ENCODE results near the gene TM6SF1. TPM values are rescaled to one million over a fixed set of nuclear protein-coding genes. Genes with fewer than 3 reads are reported as not detected.

TM6SF1 gene
- total and polyA plus RNA-seq, 9 of the 15 experiments (the other 6 are each of a cell fraction or from before 2014, with no cell fraction given): 1.0 to 5.6 (median 3.5) TPM

DNA sequence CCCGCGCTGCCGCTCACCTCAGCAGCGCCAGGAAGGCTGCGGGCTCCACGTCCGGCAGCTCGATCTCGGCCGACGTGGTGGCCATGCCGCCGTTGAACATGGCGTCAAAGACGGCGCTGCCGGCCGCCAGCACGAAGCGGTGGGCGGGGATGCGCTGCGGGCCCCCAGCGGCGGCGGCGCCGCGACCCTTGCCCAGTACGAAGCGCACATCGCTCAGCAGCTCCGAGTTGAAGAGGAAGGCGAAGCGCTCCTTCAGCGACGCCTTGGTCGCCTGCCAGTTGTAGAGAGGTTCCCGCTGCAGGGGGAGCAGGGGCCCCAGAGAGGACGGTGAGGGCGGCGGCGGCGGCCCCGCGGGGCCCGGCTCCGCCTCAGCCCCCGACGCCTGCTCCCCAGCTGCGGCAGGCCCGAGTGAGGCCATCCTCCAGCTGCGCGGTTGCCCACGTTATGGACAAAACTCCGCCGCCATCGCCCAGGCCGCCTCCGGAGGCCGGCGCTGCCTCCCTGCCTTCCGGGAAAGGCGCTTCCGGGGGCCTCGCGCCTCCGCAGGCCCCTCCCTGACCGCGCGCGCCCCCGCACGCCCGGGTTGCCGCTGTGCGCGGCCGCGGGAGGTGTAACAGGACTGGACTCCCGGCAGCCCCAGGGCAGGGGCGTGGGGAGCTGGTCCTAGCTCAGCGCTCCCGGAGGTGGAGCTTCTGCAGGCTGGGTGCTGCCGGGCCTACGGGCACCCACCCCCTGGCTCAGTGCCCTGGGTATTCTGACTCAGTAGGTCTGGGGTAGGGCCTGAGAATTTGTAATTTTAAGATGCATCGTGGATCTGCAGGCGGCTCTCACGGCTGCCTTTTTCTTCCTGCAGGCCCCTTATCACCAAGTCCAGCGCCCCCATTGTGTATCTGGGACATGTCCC lies 40.5 kb upstream of the TM6SF1 start, which contains the start of gene BTBD1 (continued):
- TF ChIP-seq HEY1 (CRISPR knock-in tag; IDR thresholded peaks at IDR 0.05; ENCODE audit: borderline replicate concordance): no peak
- TF ChIP-seq RFX5 (IDR thresholded peaks at IDR 0.05; ENCODE audit: low read depth, low read length): no peak
- peak; percentile 100 for TF ChIP-seq POLR2G (IDR thresholded peaks at IDR 0.05; ENCODE audit: low read depth, low read length)
- TF ChIP-seq, protein P1, sequence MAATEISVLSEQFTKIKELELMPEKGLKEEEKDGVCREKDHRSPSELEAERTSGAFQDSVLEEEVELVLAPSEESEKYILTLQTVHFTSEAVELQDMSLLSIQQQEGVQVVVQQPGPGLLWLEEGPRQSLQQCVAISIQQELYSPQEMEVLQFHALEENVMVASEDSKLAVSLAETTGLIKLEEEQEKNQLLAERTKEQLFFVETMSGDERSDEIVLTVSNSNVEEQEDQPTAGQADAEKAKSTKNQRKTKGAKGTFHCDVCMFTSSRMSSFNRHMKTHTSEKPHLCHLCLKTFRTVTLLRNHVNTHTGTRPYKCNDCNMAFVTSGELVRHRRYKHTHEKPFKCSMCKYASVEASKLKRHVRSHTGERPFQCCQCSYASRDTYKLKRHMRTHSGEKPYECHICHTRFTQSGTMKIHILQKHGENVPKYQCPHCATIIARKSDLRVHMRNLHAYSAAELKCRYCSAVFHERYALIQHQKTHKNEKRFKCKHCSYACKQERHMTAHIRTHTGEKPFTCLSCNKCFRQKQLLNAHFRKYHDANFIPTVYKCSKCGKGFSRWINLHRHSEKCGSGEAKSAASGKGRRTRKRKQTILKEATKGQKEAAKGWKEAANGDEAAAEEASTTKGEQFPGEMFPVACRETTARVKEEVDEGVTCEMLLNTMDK (IDR thresholded peaks at IDR 0.05; ENCODE audit: borderline replicate concordance, insufficient read depth, low read depth, low read length, poor library complexity, severe bottlenecking): no peak
- TF ChIP-seq, protein P2, sequence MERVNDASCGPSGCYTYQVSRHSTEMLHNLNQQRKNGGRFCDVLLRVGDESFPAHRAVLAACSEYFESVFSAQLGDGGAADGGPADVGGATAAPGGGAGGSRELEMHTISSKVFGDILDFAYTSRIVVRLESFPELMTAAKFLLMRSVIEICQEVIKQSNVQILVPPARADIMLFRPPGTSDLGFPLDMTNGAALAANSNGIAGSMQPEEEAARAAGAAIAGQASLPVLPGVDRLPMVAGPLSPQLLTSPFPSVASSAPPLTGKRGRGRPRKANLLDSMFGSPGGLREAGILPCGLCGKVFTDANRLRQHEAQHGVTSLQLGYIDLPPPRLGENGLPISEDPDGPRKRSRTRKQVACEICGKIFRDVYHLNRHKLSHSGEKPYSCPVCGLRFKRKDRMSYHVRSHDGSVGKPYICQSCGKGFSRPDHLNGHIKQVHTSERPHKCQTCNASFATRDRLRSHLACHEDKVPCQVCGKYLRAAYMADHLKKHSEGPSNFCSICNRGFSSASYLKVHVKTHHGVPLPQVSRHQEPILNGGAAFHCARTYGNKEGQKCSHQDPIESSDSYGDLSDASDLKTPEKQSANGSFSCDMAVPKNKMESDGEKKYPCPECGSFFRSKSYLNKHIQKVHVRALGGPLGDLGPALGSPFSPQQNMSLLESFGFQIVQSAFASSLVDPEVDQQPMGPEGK (CRISPR knock-in tag; IDR thresholded peaks at IDR 0.05; ENCODE audit: borderline replicate concordance): no peak
- peak; percentile 78; the same call in 1 of the 2 replicates for TF ChIP-seq TARDBP (IDR thresholded peaks at IDR 0.05)
- TF ChIP-seq POLR3G (IDR thresholded peaks at IDR 0.05; ENCODE audit: extremely low read depth, insufficient read length, insufficient replicate concordance): no peak
- TF ChIP-seq PHF8 (IDR thresholded peaks at IDR 0.05; ENCODE audit: borderline replicate concordance, low read length): peak; percentile 98
- TF ChIP-seq RNF2 (IDR thresholded peaks at IDR 0.05): peak; percentile 66; the same call in 1 of the 2 replicates
- TF ChIP-seq HDAC2 (IDR thresholded peaks at IDR 0.05): peak; percentile 64; the same call in 1 of the 2 replicates
- TF ChIP-seq ZKSCAN3 (CRISPR knock-in tag; IDR thresholded peaks at IDR 0.05): no peak
- TF ChIP-seq, protein P3, sequence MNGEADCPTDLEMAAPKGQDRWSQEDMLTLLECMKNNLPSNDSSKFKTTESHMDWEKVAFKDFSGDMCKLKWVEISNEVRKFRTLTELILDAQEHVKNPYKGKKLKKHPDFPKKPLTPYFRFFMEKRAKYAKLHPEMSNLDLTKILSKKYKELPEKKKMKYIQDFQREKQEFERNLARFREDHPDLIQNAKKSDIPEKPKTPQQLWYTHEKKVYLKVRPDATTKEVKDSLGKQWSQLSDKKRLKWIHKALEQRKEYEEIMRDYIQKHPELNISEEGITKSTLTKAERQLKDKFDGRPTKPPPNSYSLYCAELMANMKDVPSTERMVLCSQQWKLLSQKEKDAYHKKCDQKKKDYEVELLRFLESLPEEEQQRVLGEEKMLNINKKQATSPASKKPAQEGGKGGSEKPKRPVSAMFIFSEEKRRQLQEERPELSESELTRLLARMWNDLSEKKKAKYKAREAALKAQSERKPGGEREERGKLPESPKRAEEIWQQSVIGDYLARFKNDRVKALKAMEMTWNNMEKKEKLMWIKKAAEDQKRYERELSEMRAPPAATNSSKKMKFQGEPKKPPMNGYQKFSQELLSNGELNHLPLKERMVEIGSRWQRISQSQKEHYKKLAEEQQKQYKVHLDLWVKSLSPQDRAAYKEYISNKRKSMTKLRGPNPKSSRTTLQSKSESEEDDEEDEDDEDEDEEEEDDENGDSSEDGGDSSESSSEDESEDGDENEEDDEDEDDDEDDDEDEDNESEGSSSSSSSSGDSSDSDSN (IDR thresholded peaks at IDR 0.05; ENCODE audit: borderline replicate concordance in 1 of 2, low read depth in 2 of 2, low read length in 2 of 2): peak in 1 of 2 experiments; percentile 87; a peak in 2 of 4 replicates
- TF ChIP-seq GATA2 (CRISPR knock-in tag; IDR thresholded peaks at IDR 0.05): no peak
- TF ChIP-seq PTBP1 (IDR thresholded peaks at IDR 0.05; ENCODE audit: low read depth, low read length): 0 out of 2 replicates have a peak, but pooled peaks have one; percentile 62
- TF ChIP-seq, protein P4, sequence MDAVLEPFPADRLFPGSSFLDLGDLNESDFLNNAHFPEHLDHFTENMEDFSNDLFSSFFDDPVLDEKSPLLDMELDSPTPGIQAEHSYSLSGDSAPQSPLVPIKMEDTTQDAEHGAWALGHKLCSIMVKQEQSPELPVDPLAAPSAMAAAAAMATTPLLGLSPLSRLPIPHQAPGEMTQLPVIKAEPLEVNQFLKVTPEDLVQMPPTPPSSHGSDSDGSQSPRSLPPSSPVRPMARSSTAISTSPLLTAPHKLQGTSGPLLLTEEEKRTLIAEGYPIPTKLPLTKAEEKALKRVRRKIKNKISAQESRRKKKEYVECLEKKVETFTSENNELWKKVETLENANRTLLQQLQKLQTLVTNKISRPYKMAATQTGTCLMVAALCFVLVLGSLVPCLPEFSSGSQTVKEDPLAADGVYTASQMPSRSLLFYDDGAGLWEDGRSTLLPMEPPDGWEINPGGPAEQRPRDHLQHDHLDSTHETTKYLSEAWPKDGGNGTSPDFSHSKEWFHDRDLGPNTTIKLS (IDR thresholded peaks at IDR 0.05; ENCODE audit: borderline replicate concordance, low read depth): no peak; the same call in 1 of the 2 replicates
- TF ChIP-seq, protein P5, sequence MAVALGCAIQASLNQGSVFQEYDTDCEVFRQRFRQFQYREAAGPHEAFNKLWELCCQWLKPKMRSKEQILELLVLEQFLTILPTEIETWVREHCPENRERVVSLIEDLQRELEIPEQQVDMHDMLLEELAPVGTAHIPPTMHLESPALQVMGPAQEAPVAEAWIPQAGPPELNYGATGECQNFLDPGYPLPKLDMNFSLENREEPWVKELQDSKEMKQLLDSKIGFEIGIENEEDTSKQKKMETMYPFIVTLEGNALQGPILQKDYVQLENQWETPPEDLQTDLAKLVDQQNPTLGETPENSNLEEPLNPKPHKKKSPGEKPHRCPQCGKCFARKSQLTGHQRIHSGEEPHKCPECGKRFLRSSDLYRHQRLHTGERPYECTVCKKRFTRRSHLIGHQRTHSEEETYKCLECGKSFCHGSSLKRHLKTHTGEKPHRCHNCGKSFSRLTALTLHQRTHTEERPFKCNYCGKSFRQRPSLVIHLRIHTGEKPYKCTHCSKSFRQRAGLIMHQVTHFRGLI (CRISPR knock-in tag; IDR thresholded peaks at IDR 0.05): 0 out of 2 replicates have a peak, but pooled peaks have one; percentile 34

Data from K562 (cell line).